ENCODE measurements around the gene STRN. TPM values are rescaled to one million over a fixed set of nuclear protein-coding genes. Genes with fewer than 3 reads are reported as not detected.
"Not testable (repeated sequence)": the region's sequence is repeated elsewhere in the genome, so short reads cannot be mapped to it uniquely, and the experiment has no call there.

STRN gene, protein sequence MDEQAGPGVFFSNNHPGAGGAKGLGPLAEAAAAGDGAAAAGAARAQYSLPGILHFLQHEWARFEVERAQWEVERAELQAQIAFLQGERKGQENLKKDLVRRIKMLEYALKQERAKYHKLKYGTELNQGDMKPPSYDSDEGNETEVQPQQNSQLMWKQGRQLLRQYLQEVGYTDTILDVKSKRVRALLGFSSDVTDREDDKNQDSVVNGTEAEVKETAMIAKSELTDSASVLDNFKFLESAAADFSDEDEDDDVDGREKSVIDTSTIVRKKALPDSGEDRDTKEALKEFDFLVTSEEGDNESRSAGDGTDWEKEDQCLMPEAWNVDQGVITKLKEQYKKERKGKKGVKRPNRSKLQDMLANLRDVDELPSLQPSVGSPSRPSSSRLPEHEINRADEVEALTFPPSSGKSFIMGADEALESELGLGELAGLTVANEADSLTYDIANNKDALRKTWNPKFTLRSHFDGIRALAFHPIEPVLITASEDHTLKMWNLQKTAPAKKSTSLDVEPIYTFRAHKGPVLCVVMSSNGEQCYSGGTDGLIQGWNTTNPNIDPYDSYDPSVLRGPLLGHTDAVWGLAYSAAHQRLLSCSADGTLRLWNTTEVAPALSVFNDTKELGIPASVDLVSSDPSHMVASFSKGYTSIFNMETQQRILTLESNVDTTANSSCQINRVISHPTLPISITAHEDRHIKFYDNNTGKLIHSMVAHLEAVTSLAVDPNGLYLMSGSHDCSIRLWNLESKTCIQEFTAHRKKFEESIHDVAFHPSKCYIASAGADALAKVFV
- 28.8 and 29.0 TPM in 2 replicates for total RNA-seq

DNA sequence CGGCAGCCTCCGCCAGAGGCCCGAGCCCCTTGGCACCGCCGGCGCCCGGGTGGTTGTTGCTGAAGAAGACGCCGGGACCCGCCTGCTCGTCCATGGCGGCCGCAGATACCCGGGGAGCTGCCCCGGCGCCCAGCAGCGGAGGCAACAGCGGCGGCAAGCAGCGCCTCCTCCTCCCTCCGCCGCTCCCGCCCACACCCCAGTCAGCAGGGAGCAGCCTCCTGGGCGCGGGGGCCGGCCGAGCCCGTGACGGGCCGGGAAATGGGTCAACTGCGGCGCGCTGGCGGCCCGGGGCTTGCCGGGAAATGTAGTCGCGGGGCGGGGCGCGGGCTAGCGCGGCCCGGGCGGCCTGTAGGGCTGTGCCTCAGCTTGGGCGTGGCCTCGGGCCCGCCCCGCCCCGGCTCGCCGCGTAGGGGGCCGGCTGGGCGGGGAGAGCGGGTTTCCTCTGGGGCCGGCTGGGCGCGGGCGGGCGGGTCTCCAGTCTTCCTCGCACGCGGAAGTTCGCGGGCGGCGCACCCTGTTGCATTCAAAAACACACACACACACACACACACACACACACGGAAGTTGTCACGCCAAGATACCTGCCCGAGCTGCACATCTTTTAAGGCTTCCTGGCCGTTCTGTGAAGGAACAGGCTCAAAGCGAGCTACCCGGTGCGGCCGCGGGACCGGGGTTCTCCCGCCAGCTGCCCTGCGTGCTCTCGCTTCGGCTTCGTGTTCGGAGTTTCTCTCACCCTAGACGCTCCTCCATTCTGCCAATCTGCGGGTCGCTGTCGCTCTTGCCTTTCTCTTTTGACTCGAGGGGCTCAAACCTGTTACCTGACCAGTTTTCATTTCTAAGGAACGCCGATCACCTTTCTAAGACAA, at the start of gene STRN:
Gene STRN (minus strand): TSS at position 167 of the 866 bp plus-strand sequence. CDS start 73 bp downstream, at position 94.
- Mint-ChIP-seq H3K9me3 (no peaks in the 10 kb centered on the region), H3K4me3 (peak within 1 kb of the TSS; percentile 95)
- intact Hi-C loops (cut with micrococcal nuclease), result loop anchor here (1.0 to 10.0 kb wide), 9 partner anchors 39 to 724 kb away; partner anchors contain the start of genes CEBPZ, EIF2AK2, FEZ2 and GPATCH11

DNA sequence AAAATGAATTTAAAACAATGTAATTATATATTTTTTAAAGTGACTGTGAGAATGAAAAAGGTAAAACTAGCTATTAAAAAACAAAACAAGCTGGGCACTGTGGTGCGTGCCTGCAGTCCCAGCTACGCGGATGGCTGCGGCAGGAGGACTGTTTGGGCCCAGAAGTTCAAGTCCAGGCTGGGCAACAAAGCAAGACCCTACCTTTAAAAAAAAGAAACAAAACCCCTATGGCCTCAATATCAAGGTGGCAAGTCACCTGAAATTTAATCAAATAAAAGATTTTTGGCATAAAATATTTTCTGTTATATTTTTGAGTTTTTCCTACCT, 46.9 kb upstream of the STRN start:
- H3K4me1 Mint-ChIP-seq (ENCODE audit: low read depth), result peaks cover 10% of the 10 kb centered on the region
- no peak overlapping the region for H3K27ac Mint-ChIP-seq
- H3K9me3 Mint-ChIP-seq, result no peaks in the 10 kb centered on the region
- no peak for DNase-seq (ENCODE audit: low spot score)
- intact Hi-C loops (cut with micrococcal nuclease), result no loop called here
- H3K36me3 Mint-ChIP-seq (ENCODE audit: low read depth), result peaks cover 32% of the 10 kb centered on the region
- no peak overlapping the region for H3K4me3 Mint-ChIP-seq
- no peaks in the 10 kb centered on the region for H3K27me3 Mint-ChIP-seq (ENCODE audit: insufficient read depth)

More for the DNA sequence above, at the start of gene STRN:
- Mint-ChIP-seq H3K36me3 (ENCODE audit: low read depth) (peaks cover 14% of the 10 kb centered on the region), H3K4me1 (ENCODE audit: low read depth) (peaks cover 61% of the 10 kb centered on the region), H3K27me3 (ENCODE audit: insufficient read depth) (no peaks in the 10 kb centered on the region), H3K27ac (peak within 1 kb of the TSS; percentile 98)
- DNase-seq (ENCODE audit: low spot score), result peak; percentile 99

DNA sequence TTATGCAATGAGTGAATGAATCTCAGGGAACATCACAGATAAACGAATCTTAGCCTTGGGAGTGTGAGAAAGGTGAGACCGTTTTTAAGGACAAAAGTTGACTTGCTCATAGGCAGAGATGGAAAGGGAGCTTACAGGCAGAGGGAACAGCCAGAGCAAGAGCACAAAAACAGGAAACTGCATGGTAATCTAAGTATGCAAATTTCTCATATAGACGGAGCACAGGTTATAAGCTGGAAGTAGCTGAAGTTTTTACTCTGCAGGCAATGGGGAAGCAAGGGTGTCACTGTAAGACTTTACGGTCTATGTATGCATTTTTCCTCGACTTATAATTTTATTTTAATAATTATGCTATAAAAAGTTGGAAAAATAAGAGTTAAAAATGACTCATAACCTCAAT, 44.8 kb upstream of the STRN start:
- H3K36me3 Mint-ChIP-seq (ENCODE audit: low read depth), result peaks cover 32% of the 10 kb centered on the region
- no peaks in the 10 kb centered on the region for H3K9me3 Mint-ChIP-seq
- H3K27ac Mint-ChIP-seq, result no peak overlapping the region
- H3K4me1 Mint-ChIP-seq (ENCODE audit: low read depth), result peaks cover 10% of the 10 kb centered on the region
- intact Hi-C loops (cut with micrococcal nuclease), result no loop called here
- no peak for DNase-seq (ENCODE audit: low spot score)
- no peaks in the 10 kb centered on the region for H3K27me3 Mint-ChIP-seq (ENCODE audit: insufficient read depth)
- no peak overlapping the region for H3K4me3 Mint-ChIP-seq

DNA sequence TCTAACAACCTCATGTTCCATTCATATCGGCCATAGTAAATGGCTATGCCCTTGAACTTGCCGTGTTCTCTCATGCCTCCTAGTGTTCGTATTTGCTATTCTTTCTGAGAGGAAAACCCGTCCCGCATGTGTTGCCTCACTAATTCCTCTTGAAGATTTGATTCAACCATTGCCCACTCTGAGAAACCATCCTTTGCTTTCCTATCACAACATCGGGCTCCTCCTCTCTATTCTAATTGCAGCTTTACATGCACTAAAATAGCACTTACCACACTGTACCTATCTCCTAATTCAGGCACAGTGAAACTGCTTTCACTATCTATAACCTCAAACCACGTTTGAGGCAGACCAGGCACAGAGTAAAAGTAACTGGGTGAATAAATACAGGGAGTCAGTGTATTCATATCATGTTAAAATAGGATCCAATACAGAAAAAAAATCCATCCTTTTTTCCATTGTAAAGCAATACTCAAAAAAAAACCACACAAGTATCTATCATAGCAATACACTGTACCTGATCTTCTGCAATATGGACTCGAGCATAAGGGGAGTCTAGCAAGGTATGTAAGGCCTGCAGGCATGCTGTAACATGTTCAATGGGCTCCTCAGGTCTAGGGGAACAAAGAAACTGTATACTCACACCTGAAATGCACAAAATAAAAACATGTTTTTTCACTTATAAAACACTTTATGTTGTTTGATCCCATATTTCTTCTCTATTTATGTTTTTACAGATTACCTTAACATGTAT, 39.0 kb upstream of the STRN start:
- peak; percentile 5 for DNase-seq (ENCODE audit: low spot score)
- H3K27me3 Mint-ChIP-seq (ENCODE audit: insufficient read depth), result no peaks in the 10 kb centered on the region
- H3K9me3 Mint-ChIP-seq, result no peaks in the 10 kb centered on the region
- H3K4me3 Mint-ChIP-seq, result peak overlapping the region; percentile 34
- H3K36me3 Mint-ChIP-seq (ENCODE audit: low read depth), result peaks cover 30% of the 10 kb centered on the region
- H3K4me1 Mint-ChIP-seq (ENCODE audit: low read depth), result peaks cover 11% of the 10 kb centered on the region
- no peak overlapping the region for H3K27ac Mint-ChIP-seq
- intact Hi-C loops (cut with micrococcal nuclease), result loop anchor here (1.0 kb wide), 2 partner anchors 39 to 225 kb away; partner anchors contain the start of gene STRN

DNA sequence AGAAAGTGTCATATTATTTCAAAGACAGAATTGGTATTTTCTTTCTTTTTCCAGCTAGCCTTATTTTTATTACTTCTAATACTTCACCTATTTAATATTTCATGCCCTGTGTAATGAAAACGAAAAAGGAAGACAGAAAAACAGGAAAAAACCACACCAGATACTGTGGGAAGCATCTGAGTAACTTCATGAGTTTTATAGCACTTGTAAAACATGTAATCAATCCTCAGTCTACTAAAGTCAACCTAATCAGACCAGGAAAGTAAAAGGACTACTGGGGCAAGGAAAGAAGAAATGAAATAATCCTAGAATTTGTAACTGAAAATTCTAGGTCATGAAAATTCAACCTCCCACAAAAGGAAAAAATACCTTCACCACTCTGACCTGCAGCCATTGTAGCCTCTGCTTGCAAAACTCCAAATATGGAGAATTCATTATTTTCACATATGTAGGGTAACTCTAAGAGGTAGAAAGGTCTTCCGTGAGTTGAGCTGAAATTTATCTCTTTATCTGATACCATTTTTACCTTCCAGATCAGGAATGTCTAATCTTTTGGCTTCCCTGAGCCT, 34.7 kb upstream of the STRN start:
- Mint-ChIP-seq H3K4me1 (ENCODE audit: low read depth) (peaks cover 11% of the 10 kb centered on the region), H3K4me3 (no peak overlapping the region), H3K9me3 (no peaks in the 10 kb centered on the region), H3K27ac (no peak overlapping the region), H3K27me3 (ENCODE audit: insufficient read depth) (no peaks in the 10 kb centered on the region), H3K36me3 (ENCODE audit: low read depth) (peaks cover 25% of the 10 kb centered on the region)
- intact Hi-C loops (cut with micrococcal nuclease), result no loop called here
- DNase-seq (ENCODE audit: low spot score), result no peak

DNA sequence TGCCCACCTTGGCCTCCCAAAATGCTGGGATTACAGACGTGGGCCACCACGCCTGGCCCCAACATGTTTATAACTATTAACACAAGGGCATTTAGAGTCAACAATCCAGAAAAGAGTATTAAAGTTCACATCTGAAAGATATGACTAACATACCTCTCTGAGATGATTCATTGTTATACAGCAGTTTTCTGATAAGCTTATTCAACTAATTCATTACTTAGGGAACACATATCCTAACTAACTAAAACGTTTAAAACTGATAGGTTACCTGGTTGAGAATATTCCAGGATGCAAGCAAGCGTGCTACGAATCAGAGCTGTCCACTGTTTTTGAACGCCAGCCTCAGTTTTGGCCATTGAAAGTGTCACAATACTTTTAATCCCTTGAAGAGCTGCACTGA, 34.0 kb upstream of the STRN start:
- no peaks in the 10 kb centered on the region for H3K9me3 Mint-ChIP-seq
- intact Hi-C loops (cut with micrococcal nuclease), result no loop called here
- H3K27ac Mint-ChIP-seq, result no peak overlapping the region
- H3K36me3 Mint-ChIP-seq (ENCODE audit: low read depth), result peaks cover 23% of the 10 kb centered on the region
- DNase-seq (ENCODE audit: low spot score), result no peak
- peaks cover 7% of the 10 kb centered on the region for H3K4me1 Mint-ChIP-seq (ENCODE audit: low read depth)
- no peak overlapping the region for H3K4me3 Mint-ChIP-seq
- H3K27me3 Mint-ChIP-seq (ENCODE audit: insufficient read depth), result no peaks in the 10 kb centered on the region

DNA sequence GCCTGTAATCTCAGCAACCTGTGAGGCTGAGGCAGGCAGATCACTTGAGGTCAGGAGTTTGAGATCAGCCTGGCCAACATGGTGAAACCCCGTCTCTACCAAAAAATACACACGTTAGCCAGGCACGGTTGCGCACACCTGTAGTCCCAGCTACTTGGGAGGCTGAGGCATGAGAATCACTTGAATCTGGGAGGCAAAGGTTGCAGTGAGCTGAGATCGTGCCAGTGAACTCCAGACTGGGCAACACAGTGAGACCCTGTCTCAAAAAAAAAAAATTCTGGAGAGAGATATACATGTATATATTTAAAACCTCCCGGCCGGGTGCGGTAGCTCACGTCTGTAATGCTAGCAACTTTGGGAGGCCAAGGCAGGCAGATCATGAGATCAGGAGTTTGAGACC, 33.1 kb upstream of the STRN start:
- H3K27me3 Mint-ChIP-seq (ENCODE audit: insufficient read depth); H3K4me3 Mint-ChIP-seq; H3K4me1 Mint-ChIP-seq (ENCODE audit: low read depth); DNase-seq (ENCODE audit: low spot score); H3K9me3 Mint-ChIP-seq; H3K27ac Mint-ChIP-seq; intact Hi-C loops (cut with micrococcal nuclease): not testable (repeated sequence)
- H3K36me3 Mint-ChIP-seq (ENCODE audit: low read depth), result peaks cover 16% of the 10 kb centered on the region

DNA sequence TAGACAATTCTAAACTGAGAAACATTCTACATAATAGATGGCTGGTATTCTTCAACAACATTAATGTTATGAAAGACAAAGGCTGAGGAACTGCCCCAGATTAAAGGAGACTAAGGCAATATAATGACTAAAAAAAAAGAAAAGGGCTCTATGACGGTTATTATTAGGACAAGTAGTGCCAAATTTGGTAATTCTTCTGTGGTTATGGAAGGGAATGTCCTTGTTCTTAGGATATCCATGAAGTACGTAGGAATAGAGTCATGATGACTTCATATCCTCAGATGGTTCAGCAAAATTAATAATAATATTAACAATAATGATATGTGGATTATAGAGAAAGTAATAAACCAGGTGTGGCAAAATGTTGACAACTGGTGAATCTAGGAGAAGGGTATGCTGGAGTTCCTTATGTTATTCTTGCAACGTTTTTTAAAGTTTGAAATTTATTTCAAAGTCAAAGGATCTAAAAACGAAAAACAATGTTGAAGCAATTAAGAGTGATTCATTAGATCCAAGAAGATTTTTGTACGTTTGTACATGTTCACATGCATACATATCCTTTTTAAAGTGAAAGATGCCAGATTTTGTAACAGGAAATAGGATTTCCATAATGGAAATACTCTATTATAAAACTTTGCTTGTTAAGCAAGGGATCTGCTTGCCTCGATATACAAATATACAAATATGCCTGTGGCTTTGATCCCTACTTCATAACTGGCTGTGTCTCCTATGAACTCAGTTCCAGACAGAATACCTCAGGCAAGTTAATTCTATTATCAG, 27.7 kb upstream of the STRN start:
- no peak overlapping the region for H3K4me3 Mint-ChIP-seq
- no peak for DNase-seq (ENCODE audit: low spot score)
- H3K4me1 Mint-ChIP-seq (ENCODE audit: low read depth), result no peaks in the 10 kb centered on the region
- no peaks in the 10 kb centered on the region for H3K9me3 Mint-ChIP-seq
- no peak overlapping the region for H3K27ac Mint-ChIP-seq
- intact Hi-C loops (cut with micrococcal nuclease), result no loop called here
- H3K36me3 Mint-ChIP-seq (ENCODE audit: low read depth), result peaks cover 11% of the 10 kb centered on the region
- no peaks in the 10 kb centered on the region for H3K27me3 Mint-ChIP-seq (ENCODE audit: insufficient read depth)

DNA sequence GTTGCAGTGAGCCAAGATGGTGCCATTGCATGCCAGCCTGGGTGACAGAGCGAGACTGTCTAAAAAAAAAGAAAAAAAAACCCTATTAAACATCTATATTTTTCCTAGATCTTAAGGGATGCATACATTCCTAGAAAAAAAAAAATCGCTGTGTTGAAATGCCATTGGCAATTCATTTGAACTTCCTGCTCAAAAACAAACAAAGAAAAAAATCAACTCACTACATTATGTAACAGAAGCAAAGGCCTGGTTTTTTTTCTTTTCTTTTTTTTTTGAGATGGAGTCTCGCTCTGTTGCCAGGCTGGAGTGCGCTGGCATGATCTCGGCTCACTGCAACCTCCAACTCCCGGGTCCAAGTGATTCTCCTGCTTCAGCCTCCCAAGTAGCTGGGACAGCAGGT, 21.7 kb upstream of the STRN start:
- H3K27ac Mint-ChIP-seq, result no peak overlapping the region

DNA sequence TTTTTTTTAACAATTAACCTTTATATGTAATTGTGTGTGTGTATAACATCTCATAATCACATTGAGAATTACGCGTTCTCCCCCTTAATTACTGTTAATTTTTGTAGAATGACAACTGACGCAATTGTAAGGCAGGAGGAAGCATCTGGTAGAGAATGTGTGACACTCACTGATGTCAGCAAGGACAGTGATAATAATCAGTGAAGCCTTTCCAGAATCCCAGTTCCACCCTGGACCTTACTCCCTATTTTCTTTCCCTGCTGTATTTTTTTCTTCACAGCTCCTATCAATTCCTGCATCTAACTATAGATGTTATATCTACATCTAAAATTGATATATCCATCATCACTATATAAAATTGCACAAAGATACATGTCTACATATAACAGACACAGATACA, 16.1 kb upstream of the STRN start:
- no peak for DNase-seq (ENCODE audit: low spot score)
- H3K4me3 Mint-ChIP-seq, result no peak overlapping the region
- intact Hi-C loops (cut with micrococcal nuclease), result no loop called here

More for the DNA sequence above, 21.7 kb upstream of the STRN start:
- no peaks in the 10 kb centered on the region for H3K4me1 Mint-ChIP-seq (ENCODE audit: low read depth)
- peaks cover 13% of the 10 kb centered on the region for H3K36me3 Mint-ChIP-seq (ENCODE audit: low read depth)
- no peak for DNase-seq (ENCODE audit: low spot score)
- intact Hi-C loops (cut with micrococcal nuclease), result no loop called here
- H3K27me3 Mint-ChIP-seq (ENCODE audit: insufficient read depth), result no peaks in the 10 kb centered on the region
- H3K9me3 Mint-ChIP-seq, result no peaks in the 10 kb centered on the region
- no peak overlapping the region for H3K4me3 Mint-ChIP-seq

DNA sequence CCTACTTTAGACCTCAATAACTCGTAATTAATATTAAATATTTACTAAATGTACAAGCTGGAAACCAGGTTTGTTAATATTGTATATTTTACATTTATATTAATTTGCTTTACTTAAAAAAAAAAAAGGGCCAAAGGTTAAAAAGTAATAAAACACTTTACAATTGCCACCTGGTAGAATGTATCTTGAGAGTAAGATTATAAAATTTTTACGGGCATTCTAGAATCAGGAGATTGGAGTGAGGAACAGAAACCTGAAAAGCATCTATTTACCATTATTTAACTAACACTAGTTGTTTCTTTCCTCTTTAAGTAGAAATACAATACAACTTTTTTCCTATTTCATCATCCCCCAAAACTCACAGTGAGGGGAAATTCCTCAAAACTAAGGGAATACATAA, 15.6 kb upstream of the STRN start:
- no peaks in the 10 kb centered on the region for H3K27me3 Mint-ChIP-seq (ENCODE audit: insufficient read depth)
- H3K4me3 Mint-ChIP-seq, result no peak overlapping the region
- H3K27ac Mint-ChIP-seq, result no peak overlapping the region
- peaks cover 6% of the 10 kb centered on the region for H3K9me3 Mint-ChIP-seq
- H3K4me1 Mint-ChIP-seq (ENCODE audit: low read depth), result no peaks in the 10 kb centered on the region
- no peak for DNase-seq (ENCODE audit: low spot score)
- peaks cover 9% of the 10 kb centered on the region for H3K36me3 Mint-ChIP-seq (ENCODE audit: low read depth)
- intact Hi-C loops (cut with micrococcal nuclease), result no loop called here

More for the DNA sequence above, 16.1 kb upstream of the STRN start:
- Mint-ChIP-seq H3K9me3 (peaks cover 6% of the 10 kb centered on the region), H3K36me3 (ENCODE audit: low read depth) (peaks cover 9% of the 10 kb centered on the region), H3K4me1 (ENCODE audit: low read depth) (no peaks in the 10 kb centered on the region), H3K27ac (no peak overlapping the region), H3K27me3 (ENCODE audit: insufficient read depth) (no peaks in the 10 kb centered on the region)

Data from activated T-helper 1 cell treated with anti-CD3 and anti-CD28 coated beads, Interleukin-12 subunit alpha, Interleukin-12 subunit beta, Interleukin-2, Interleukin-4 antibody, amounts not matched to agents 30 ng/mL and 10 ng/mL and 1 ng/mL, durations not matched to agents 14 hours and 24 hours and 36 hours (primary cell).